ENCODE results near the gene S1PR2. TPM values are rescaled to one million over a fixed set of nuclear protein-coding genes. Genes with fewer than 3 reads are reported as not detected.

Gene S1PR2
- total and polyA plus RNA-seq, 9 of the 15 experiments (the other 6 are each of a cell fraction or from before 2014, with no cell fraction given), result 1.5 to 3.9 (median 2.0) TPM

- TF ChIP-seq NFIX (CRISPR knock-in tag; IDR thresholded peaks at IDR 0.05; ENCODE audit: low read depth) (no peak), PHF8 (IDR thresholded peaks at IDR 0.05; ENCODE audit: borderline replicate concordance, low read length) (no peak), SNRNP70 (optimal IDR thresholded peaks at IDR 0.05; ENCODE audit: low read depth, low read length) (no peak), ZNF324 (CRISPR knock-in tag; IDR thresholded peaks at IDR 0.05) (no peak), ARID2 (IDR thresholded peaks at IDR 0.05) (no peak), MEIS2 (IDR thresholded peaks at IDR 0.05; ENCODE audit: partially characterized antibody) (no peak), SFPQ (IDR thresholded peaks at IDR 0.05; ENCODE audit: low read depth, low read length) (no peak), ILF3 (IDR thresholded peaks at IDR 0.05; ENCODE audit: borderline replicate concordance) (no peak), TRIM24 (IDR thresholded peaks at IDR 0.05) (no peak)
- TF ChIP-seq, protein P1, sequence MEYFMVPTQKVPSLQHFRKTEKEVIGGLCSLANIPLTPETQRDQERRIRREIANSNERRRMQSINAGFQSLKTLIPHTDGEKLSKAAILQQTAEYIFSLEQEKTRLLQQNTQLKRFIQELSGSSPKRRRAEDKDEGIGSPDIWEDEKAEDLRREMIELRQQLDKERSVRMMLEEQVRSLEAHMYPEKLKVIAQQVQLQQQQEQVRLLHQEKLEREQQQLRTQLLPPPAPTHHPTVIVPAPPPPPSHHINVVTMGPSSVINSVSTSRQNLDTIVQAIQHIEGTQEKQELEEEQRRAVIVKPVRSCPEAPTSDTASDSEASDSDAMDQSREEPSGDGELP (CRISPR knock-in tag; IDR thresholded peaks at IDR 0.05; ENCODE audit: borderline replicate concordance), result no peak
- TF ChIP-seq, protein P2, sequence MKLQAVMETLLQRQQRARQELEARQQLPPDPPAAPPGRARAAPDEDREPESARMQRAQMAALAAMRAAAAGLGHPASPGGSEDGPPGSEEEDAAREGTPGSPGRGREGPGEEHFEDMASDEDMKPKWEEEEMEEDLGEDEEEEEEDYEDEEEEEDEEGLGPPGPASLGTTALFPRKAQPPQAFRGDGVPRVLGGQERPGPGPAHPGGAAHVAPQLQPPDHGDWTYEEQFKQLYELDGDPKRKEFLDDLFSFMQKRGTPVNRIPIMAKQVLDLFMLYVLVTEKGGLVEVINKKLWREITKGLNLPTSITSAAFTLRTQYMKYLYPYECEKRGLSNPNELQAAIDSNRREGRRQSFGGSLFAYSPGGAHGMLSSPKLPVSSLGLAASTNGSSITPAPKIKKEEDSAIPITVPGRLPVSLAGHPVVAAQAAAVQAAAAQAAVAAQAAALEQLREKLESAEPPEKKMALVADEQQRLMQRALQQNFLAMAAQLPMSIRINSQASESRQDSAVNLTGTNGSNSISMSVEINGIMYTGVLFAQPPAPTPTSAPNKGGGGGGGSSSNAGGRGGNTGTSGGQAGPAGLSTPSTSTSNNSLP (IDR thresholded peaks at IDR 0.05; ENCODE audit: borderline replicate concordance, low read depth, low read length), result no peak
- CTCF ChIA-PET (ENCODE audit: low intra/inter-chr PET ratio), result interaction anchor here (0.6 kb wide), 1 partner anchor 225 kb away, joined by 3 read pairs; no protein-coding TSS in a partner anchor
- no TSS peak for BruUV-seq (replicated peaks)
- POLR2A ChIA-PET, result interaction anchor here (0.6 to 1.1 kb wide), 3 partner anchors 9 to 145 kb away, joined by 3 read pairs; no protein-coding TSS in a partner anchor
- no peak for DNase-seq (ENCODE audit: extremely low read depth in 1 of 4, low spot score in 3 of 4)
- peaks cover 17% of the 10 kb centered on the region for H3K79me2 ChIP-seq (ENCODE audit: control insufficient read depth, insufficient read depth, low read length)
- no peak overlapping the region for H3K4me2 ChIP-seq (ENCODE audit: insufficient read depth, low read length)
- H3K9me3 ChIP-seq (replicated peaks; ENCODE audit: control insufficient read depth, insufficient read depth, low read depth, low read length), result no peaks in the 10 kb centered on the region
- H2AFZ ChIP-seq (ENCODE audit: low read depth, low read length), result no peak overlapping the region
- no peak for FAIRE-seq
- no peaks in the 10 kb centered on the region for H3K27me3 ChIP-seq (ENCODE audit: control insufficient read depth in 2 of 2, insufficient read depth in 2 of 2, low read length in 2 of 2)
- WGBS (ENCODE audit: insufficient coverage, low coverage, missing lambda C conversion rate), result 51% methylated on average over 6 of the region's 6 CpGs
- peaks cover 17 to 39% of the 10 kb centered on the region in 2 experiments; a peak in 4 of 5 replicates for H3K4me1 ChIP-seq (replicated peaks in 1 of 2; ENCODE audit: control insufficient read depth in 2 of 2, insufficient read depth in 2 of 2, low read length in 2 of 2)
- no peaks in the 10 kb centered on the region for H3K9me1 ChIP-seq (ENCODE audit: control insufficient read depth, insufficient read depth, low read length)
- H3K4me3 ChIP-seq, result no peak overlapping the region
- H3K9ac ChIP-seq (ENCODE audit: insufficient read depth in 1 of 2, low read depth in 2 of 2, low read length in 2 of 2), result peak overlapping the region in 1 of 2 experiments; percentile 24; a peak in 1 of 4 replicates
- no peak for ATAC-seq
- in situ Hi-C loops (cut with MboI), result no loop called here
- no peak overlapping the region for H3K27ac ChIP-seq (ENCODE audit: extremely low read depth, low read depth, low read length)
- intact Hi-C loops (cut with micrococcal nuclease), result no loop called here
- 0 out of 2 replicates have a peak, but pooled peaks cover 4% of the 10 kb centered on the region for H4K20me1 ChIP-seq (replicated peaks; ENCODE audit: control insufficient read depth, insufficient read depth, low read length)
- peaks cover 11% of the 10 kb centered on the region; the same call in 1 of the 3 replicates for H3K36me3 ChIP-seq (ENCODE audit: control insufficient read depth, insufficient read depth, low read length)
These were observed 5.1 kb downstream of the S1PR2 start for GRCh38 chr19:10226021-10226375.

Measured in K562 (cell line).